Astrocyte (in vitro differentiated cells and primary cell): ENCODE results near the gene SEC24D.

Experiments used
- CTCF ChIP-seq: IDR thresholded peaks from 2 replicates; pipeline ENCODE4 v1.5.1; 2011; ENCODE audit warnings: low read depth, mild to moderate bottlenecking, inconsistent platforms, low read length, moderate library complexity; ENCODE audit not compliant: insufficient read depth
- EZH2 ChIP-seq: IDR thresholded peaks from 2 replicates; pipeline ENCODE4 v1.6.1; 2012; ENCODE audit warnings: mild to moderate bottlenecking, low read length, inconsistent platforms; ENCODE audit not compliant: insufficient read depth

DNA sequence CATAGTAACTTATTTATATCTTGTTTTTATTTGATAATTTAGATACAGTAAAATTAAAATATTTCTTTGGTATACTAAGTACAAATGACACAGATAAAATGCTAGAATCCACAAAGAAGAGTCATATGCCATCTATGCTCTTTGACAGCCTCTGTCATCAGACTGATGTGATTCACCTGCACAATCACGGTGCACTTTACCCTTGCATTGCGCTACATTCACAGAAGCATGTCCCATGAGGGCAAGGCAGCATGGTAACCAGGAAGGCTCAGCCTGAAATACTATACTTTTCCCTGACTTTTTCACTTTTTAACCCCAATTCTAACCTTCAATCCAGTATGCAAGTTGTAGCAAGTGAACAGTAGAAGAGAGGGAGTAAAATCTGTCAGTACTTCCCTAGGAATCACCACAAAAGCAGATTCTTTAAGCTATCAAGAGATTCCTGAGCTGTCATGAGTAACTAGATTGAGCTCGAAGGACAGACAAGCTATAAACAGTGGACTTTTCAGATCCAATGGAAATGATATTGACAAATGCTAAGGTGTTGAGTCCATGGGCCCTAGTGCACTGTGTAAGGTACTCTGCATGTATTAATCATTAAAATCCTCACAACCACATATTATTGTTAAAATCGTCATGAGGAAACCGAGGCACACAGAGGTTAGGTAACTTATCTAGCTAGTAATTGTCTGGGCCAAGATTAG lies 14.2 kb downstream of the SEC24D start:
- TF ChIP-seq EZH2 (no peak), CTCF (no peak)
